HG03558 (cell line): ENCODE measurements around the gene PLCB1.
"Not testable (repeated sequence)": the region's sequence is repeated elsewhere in the genome, so short reads cannot be mapped to it uniquely, and the experiment has no call there.

Experiments used
- ATAC-seq: cut with Tn5 transposase; IDR thresholded peaks from one replicate; pipeline ENCODE4 v1.9.1; 2021; ENCODE audit warnings: moderate number of reproducible peaks; ENCODE audit not compliant: unreplicated experiment; ENCODE audit errors: extremely low read depth

The PLCB1 gene

GRCh38 chr20:8624046-8624445 is 492.0 kb downstream of the PLCB1 start:
- ATAC-seq, result no peak

- no peak for ATAC-seq
Measured at GRCh38 chr20:8624616-8625015, 492.6 kb downstream of the PLCB1 start.

DNA sequence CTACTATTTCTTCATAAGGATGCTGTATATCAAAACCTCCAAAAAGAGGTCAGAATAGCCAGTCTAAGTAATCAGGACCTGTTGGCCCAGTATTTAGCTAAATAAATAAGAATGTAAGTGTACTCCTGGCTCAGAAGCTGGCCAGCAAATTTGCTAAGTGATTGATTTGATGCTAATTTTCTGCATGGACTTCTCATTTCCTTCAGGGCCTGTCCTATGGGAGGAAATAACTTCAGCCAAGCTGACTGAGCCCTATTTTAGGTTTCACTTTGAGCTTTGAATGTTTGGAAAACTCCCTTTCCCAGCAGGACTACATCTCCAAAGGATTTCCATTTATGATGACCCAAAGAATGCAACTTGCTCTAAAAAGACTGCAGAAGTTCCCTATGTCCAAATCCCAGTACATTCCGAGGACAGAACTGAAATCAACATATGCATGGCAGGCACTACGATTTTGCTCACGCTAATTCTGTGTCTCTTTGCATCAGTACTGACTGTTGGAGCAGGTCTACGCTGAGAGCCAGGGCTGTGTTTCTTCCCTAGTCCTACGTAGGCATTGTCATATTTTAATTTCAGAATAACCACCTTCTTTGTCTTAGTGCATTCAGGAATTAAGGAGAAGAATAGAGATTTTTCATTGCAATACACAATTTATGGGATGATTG is 495.4 kb downstream of the PLCB1 start:
- ATAC-seq, result no peak

DNA sequence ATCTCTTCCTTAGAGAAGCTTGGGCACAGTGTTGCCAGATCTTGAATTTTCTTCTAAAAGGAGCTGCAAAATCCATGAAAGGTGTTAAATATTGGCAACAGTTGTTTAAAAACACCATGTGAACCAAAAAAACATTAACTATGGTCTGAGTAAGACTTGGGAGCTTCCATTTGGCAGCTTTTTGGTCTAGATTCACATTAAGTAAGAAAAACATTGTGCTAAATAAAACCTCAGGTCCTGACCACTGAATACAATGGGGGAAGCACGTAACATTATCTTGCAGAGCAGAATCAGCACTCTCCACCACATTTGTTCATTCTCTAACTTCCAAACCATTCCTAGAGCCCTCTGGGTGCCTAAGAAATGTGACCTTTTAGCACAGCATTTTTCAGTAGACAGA is 499.2 kb downstream of the PLCB1 start:
- ATAC-seq, result no peak

GRCh38 chr20:8633366-8633765 is 501.3 kb downstream of the PLCB1 start:
- no peak for ATAC-seq

- ATAC-seq, result no peak
Measured at GRCh38 chr20:8635048-8635572, 503.0 kb downstream of the PLCB1 start.

DNA sequence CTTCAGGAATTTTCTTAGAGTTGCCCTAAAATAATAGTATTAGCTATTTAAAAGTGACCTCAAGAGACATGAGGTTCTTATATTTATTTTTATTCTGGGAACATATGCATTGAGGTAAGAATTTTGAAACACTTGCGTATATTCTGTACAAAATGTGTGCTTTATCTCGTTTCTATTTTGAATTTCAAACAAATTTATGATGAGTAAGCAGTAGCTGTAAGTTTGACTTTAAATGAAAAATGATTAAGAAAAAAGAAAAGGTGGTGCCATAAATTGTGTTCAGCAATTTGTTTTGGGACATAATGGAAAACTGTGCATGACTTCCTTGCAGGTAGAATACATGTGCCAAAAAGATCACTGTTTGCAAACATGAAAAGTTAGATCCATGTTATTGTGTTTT is 503.8 kb downstream of the PLCB1 start:
- no peak for ATAC-seq

GRCh38 chr20:8639112-8639778 is 507.2 kb downstream of the PLCB1 start:
- ATAC-seq, result no peak

DNA sequence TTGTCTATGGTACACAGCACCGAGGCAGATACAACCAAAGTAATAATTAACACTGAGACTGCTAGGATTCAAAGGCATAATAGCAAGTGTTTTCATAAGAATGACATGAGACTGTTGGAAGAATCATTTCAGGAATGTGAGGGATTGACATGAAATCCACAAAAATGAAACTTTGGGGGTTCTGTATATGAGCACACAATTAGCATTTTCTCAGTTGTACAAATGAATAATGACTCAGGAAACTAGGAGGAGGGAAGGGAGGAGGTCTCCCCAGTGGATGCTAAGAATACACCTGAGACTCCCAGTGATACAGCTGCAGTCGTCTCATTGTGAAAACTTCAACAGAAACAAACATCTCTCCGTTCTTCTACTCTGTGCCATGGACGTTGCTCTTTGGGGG is 508.4 kb downstream of the PLCB1 start:
- no peak for ATAC-seq

DNA sequence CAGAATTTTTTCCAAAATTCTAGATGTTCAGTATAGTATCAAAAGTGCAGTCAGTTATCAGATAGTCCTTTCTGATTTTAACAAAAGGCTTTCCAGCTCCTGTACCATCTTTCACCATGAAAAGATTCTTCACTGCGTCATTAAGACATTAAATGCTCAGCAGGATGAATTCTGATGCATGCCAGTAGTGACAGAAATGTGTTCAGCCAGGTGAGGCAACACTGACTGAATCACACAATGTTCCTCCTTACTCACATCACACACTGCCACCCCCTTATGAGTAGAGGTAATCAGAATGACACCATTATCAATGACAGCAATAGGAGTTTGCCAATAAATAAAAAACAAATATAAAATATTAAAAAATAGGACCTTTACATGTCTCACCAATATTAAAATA is 510.2 kb downstream of the PLCB1 start:
- no peak for ATAC-seq

DNA sequence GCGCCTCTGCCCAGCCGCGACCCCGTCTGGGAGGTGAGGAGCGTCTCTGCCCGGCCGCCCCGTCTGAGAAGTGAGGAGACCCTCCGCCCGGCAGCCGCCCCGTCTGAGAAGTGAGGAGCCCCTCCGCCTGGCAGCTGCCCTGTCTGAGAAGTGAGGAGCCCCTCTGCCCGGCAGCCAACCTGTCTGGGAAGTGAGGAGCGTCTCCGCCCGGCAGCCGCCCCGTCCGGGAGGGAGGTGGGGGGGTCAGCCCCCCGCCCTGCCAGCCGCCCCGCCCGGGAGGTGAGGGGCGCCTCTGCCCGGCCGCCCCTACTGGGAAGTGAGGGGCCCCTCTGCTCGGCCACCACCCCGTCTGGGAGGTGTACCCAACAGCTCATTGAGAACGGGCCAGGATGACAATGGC is 512.4 kb downstream of the PLCB1 start:
- not testable (repeated sequence) for ATAC-seq

- ATAC-seq, result no peak
Measured at GRCh38 chr20:8645326-8645725, 513.3 kb downstream of the PLCB1 start.

DNA sequence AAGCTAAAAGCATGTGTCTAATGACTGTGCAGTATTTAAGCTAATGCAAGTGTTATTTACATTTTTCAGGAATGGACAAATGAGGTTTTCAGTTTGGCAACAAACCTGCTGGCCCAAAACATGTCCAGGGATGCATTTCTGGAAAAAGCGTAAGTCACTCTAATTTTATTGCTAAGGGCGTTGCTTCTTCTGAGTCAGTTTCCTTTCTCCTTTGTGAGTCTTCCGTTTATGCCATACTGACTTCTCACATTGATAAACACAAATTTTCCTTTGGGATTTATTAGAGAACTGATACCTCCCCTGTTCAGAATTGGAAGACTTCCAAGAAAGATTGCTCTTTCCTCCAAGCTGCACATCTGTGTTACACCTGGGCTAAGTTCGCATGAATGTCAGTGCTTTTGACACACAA is 514.0 kb downstream of the PLCB1 start:
- ATAC-seq, result no peak

DNA sequence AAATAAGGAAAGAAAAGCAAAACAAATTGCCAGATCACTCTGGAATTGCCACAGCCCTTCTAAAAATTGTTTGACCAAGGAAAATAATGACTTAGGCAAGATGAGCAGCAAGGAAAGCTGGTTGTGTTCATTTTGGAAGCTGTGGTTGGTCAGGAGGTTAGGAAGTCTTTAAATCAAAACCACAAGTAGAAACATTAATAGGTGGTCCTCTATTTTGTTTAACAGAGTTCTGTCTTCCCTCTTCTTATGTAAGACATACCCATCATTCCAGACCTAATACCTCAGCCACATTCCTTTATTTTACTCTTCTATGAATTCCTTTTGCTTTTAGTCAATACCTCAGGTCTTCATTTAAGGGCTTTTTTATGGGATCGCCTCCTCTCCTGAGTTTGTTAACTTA is 514.6 kb downstream of the PLCB1 start:
- no peak for ATAC-seq

GRCh38 chr20:8647961-8648441 is 515.9 kb downstream of the PLCB1 start:
- no peak for ATAC-seq

GRCh38 chr20:8648466-8648865 is 516.4 kb downstream of the PLCB1 start:
- no peak for ATAC-seq

DNA sequence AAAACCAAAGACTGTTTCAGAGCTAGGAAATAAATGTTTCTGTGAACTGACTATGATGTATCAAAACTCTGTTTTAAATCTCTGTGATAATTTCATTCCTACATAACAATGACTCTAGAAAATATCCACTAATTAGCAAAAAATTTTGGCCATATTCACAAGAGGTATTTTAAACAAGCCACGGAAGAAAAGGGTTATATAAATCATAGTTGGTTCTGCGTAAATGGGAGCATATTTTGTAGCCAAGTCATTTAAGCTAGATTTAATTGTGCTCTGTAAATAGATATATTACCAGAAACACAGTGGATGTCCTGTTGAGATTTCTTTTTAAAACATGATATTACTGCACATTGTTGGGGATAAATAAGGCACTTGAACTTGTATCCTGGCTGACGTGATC is 520.3 kb downstream of the PLCB1 start:
- no peak for ATAC-seq

GRCh38 chr20:8654486-8654885 is 522.4 kb downstream of the PLCB1 start:
- ATAC-seq, result no peak

DNA sequence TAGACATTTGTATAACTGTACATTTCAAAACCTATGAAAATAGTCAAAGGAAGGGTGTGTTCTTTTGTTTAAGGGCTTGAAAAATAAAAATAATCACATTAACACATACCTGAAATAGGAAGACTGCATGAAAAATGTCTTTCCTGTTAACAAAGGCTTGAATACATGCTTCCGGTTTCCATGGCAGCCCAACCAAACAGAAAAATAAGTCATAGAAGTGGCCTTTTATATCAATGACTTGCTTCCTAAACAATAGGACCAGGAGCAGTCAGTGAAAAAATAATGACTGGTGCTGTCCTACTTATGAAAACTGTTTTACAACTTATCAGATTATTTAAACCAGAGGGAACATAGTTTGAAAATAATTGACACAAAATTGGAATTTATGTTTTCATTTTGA is 524.3 kb downstream of the PLCB1 start:
- no peak for ATAC-seq

- no peak for ATAC-seq
Measured at GRCh38 chr20:8657664-8658063, 525.6 kb downstream of the PLCB1 start.

GRCh38 chr20:8658103-8658502 is 526.0 kb downstream of the PLCB1 start:
- ATAC-seq, result no peak
